HG03342 (cell line): ENCODE results near the gene GET4.
"Not testable (repeated sequence)": the region's sequence is repeated elsewhere in the genome, so short reads cannot be mapped to it uniquely, and the experiment has no call there.

Experiments
- ATAC-seq: cut with Tn5 transposase; IDR thresholded peaks from one replicate; pipeline ENCODE4 v1.9.1; 2021; ENCODE audit warnings: mild to moderate bottlenecking, moderate library complexity; ENCODE audit not compliant: unreplicated experiment

The GET4 gene

GRCh38 chr7:911791-912480 is 35.6 kb downstream of the GET4 start:
- no peak for ATAC-seq

GRCh38 chr7:913736-914520 is 37.6 kb downstream of the GET4 start:
- ATAC-seq, result no peak

GRCh38 chr7:914521-915194 is 38.3 kb downstream of the GET4 start:
- no peak for ATAC-seq

GRCh38 chr7:915291-916218 is 39.2 kb downstream of the GET4 start:
- ATAC-seq, result no peak

- ATAC-seq, result no peak
Measured at GRCh38 chr7:916291-916941, 40.1 kb downstream of the GET4 start.

GRCh38 chr7:917255-918117 is 41.1 kb downstream of the GET4 start:
- no peak for ATAC-seq

GRCh38 chr7:918118-918425 is 41.7 kb downstream of the GET4 start:
- ATAC-seq, result no peak

- ATAC-seq, result no peak
Measured at GRCh38 chr7:918441-919113, 42.2 kb downstream of the GET4 start.

- no peak for ATAC-seq
Measured at GRCh38 chr7:919114-919442, 42.7 kb downstream of the GET4 start.

- ATAC-seq, result no peak
Measured at GRCh38 chr7:919924-920341, 43.6 kb downstream of the GET4 start.

- no peak for ATAC-seq
Measured at GRCh38 chr7:920351-921070, 44.2 kb downstream of the GET4 start.

- no peak for ATAC-seq
Measured at GRCh38 chr7:921071-921461, 44.7 kb downstream of the GET4 start.

- ATAC-seq, result no peak
Measured at GRCh38 chr7:921581-922333, 45.4 kb downstream of the GET4 start.

- ATAC-seq, result no peak
Measured at GRCh38 chr7:922334-923107, 46.2 kb downstream of the GET4 start.

- ATAC-seq, result peak; percentile 80
Measured at GRCh38 chr7:923108-924041, 47.0 kb downstream of the GET4 start.

GRCh38 chr7:924042-924441 is 47.7 kb downstream of the GET4 start:
- ATAC-seq, result not testable (repeated sequence)
